ENCODE results near the gene FGFR3. TPM values are rescaled to one million over a fixed set of nuclear protein-coding genes. Genes with fewer than 3 reads are reported as not detected.

Gene FGFR3
- total and polyA plus RNA-seq, 2 experiments from 2014 or later: 0.10 to 0.97 TPM

DNA sequence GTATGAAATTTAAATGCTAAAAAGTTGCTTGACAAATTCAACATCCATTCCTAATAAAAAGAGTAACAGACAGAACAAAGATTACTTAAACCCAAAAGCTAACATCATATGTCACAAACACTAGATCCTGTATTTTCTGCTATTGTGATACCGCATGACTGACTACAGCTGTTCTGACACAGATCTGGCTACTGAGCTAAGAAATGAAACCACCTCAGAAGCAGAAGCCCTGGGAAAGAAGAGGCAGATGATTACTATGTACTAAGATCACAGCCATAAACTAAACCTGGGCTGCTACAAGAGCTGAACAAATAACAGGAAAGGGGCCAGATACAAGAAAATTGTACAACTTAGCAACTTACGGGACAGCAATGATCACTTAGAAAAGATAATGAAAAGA, 53.5 kb downstream of the FGFR3 start:
- WGBS, 2 experiments (ENCODE audit: low coverage in 1 of 2, low lambda C conversion rate in 2 of 2, missing lambda C conversion rate in 2 of 2): 97 to 100% methylated on average over 2 of the region's 2 CpGs
- in situ Hi-C loops (cut with MboI): no loop called here
- peaks cover 91% of the 10 kb centered on the region for H3K79me2 ChIP-seq (ENCODE audit: insufficient read depth)
- peaks cover 16% of the 10 kb centered on the region for H3F3A ChIP-seq (ENCODE audit: insufficient read depth)
- H4K20me1 ChIP-seq (ENCODE audit: insufficient read depth): peaks cover 6% of the 10 kb centered on the region; the same call in 1 of the 2 replicates
- H3K9ac ChIP-seq: no peak overlapping the region
- H3K27ac ChIP-seq: no peak overlapping the region
- H3K9me3 ChIP-seq (ENCODE audit: low read depth): no peaks in the 10 kb centered on the region
- no peak overlapping the region for H3K4me3 ChIP-seq
- peaks cover 17% of the 10 kb centered on the region for H3K4me1 ChIP-seq (ENCODE audit: insufficient read depth)
- H3K27me3 ChIP-seq (replicated peaks; ENCODE audit: insufficient read depth): no peaks in the 10 kb centered on the region
- DNase-seq: no peak
- H3K4me2 ChIP-seq (ENCODE audit: unreplicated experiment): no peak overlapping the region
- no peaks in the 10 kb centered on the region for H3K9me2 ChIP-seq (ENCODE audit: insufficient read depth)
- no peak overlapping the region for H2AFZ ChIP-seq
- TF ChIP-seq EZH2phosphoT487 (IDR thresholded peaks at IDR 0.05; ENCODE audit: insufficient read depth, low read depth): no peak
- no peak for TF ChIP-seq EZH2 (IDR thresholded peaks at IDR 0.05; ENCODE audit: insufficient read depth, poor library complexity, severe bottlenecking)
- H3K36me3 ChIP-seq (ENCODE audit: low read depth): peaks cover 9% of the 10 kb centered on the region; the same call in 1 of the 2 replicates

DNA sequence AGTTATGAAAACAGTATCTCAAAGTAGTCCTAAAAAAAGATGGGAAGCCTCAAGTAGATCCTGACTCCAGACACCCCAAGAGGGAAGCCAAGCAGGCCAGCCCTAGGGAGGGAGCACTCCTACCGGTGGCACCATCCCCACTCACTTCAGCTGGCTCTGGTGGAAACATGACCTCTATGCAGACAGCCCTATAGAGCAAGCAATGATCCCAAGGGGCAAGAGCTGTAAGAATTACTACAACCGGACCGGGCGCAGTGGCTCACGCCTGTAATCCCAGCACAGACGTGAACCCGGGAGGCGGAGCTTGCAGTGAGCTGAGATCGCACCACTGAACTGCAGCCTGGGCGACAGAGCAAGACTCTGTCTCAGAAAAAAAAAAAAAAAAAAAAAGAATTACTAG, 57.2 kb downstream of the FGFR3 start:
- in situ Hi-C loops (cut with MboI): no loop called here
- Histone ChIP-seq H3K9me2 (ENCODE audit: insufficient read depth) (no peaks in the 10 kb centered on the region), H3K27ac (no peak overlapping the region), H3K4me2 (ENCODE audit: unreplicated experiment) (no peak overlapping the region), H3K4me1 (ENCODE audit: insufficient read depth) (no peaks in the 10 kb centered on the region), H3K27me3 (replicated peaks; ENCODE audit: insufficient read depth) (no peaks in the 10 kb centered on the region), H3K4me3 (no peak overlapping the region), H3K9me3 (ENCODE audit: low read depth) (no peaks in the 10 kb centered on the region), H3K9ac (no peak overlapping the region), H3K79me2 (ENCODE audit: insufficient read depth) (peaks cover 97% of the 10 kb centered on the region), H4K20me1 (ENCODE audit: insufficient read depth) (peaks cover 6% of the 10 kb centered on the region; the same call in 1 of the 2 replicates), H3F3A (ENCODE audit: insufficient read depth) (no peaks in the 10 kb centered on the region), H2AFZ (no peak overlapping the region), H3K36me3 (ENCODE audit: low read depth) (peaks cover 9% of the 10 kb centered on the region; the same call in 1 of the 2 replicates)
- no peak for DNase-seq
- TF ChIP-seq EZH2phosphoT487 (IDR thresholded peaks at IDR 0.05; ENCODE audit: insufficient read depth, low read depth) (no peak), EZH2 (IDR thresholded peaks at IDR 0.05; ENCODE audit: insufficient read depth, poor library complexity, severe bottlenecking) (no peak)
- 89% methylated on average over 10 of the region's 10 CpGs for WGBS, 2 experiments (ENCODE audit: low coverage in 1 of 2, low lambda C conversion rate in 2 of 2, missing lambda C conversion rate in 2 of 2)

DNA sequence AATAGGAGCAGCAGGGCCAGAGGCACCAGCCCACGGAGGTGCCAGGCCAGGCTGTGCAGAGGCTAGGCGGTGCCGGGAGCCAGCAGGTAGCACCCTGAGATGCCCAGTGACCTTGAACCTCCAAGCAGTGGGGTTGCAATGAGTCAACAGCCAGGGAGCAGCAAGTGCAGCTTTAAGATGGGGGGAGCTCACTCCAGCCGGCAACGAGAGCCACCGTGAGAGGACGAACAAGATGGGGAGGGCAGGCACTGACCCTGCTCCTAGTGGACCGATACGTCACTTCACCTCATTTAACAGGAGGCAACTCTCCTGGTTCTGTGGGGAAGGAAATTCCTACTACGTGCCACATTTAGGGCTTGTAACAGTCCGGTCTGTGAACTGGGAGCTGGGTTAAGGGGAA, 58.1 kb downstream of the FGFR3 start:
- Histone ChIP-seq H2AFZ (no peak overlapping the region), H3K9me2 (ENCODE audit: insufficient read depth) (no peaks in the 10 kb centered on the region), H3K9me3 (ENCODE audit: low read depth) (no peaks in the 10 kb centered on the region), H3K4me3 (no peak overlapping the region), H3K4me1 (ENCODE audit: insufficient read depth) (no peaks in the 10 kb centered on the region), H3F3A (ENCODE audit: insufficient read depth) (no peaks in the 10 kb centered on the region), H3K79me2 (ENCODE audit: insufficient read depth) (peaks cover 91% of the 10 kb centered on the region), H3K4me2 (ENCODE audit: unreplicated experiment) (no peak overlapping the region), H4K20me1 (ENCODE audit: insufficient read depth) (peaks cover 6% of the 10 kb centered on the region; the same call in 1 of the 2 replicates), H3K36me3 (ENCODE audit: low read depth) (peaks cover 7% of the 10 kb centered on the region; the same call in 1 of the 2 replicates), H3K9ac (no peak overlapping the region), H3K27ac (no peak overlapping the region), H3K27me3 (replicated peaks; ENCODE audit: insufficient read depth) (no peaks in the 10 kb centered on the region)
- DNase-seq: no peak
- TF ChIP-seq EZH2phosphoT487 (IDR thresholded peaks at IDR 0.05; ENCODE audit: insufficient read depth, low read depth) (no peak), EZH2 (IDR thresholded peaks at IDR 0.05; ENCODE audit: insufficient read depth, poor library complexity, severe bottlenecking) (no peak)
- 86 to 93% methylated on average over 11 of the region's 11 CpGs for WGBS, 2 experiments (ENCODE audit: low coverage in 1 of 2, low lambda C conversion rate in 2 of 2, missing lambda C conversion rate in 2 of 2)
- in situ Hi-C loops (cut with MboI): no loop called here

DNA sequence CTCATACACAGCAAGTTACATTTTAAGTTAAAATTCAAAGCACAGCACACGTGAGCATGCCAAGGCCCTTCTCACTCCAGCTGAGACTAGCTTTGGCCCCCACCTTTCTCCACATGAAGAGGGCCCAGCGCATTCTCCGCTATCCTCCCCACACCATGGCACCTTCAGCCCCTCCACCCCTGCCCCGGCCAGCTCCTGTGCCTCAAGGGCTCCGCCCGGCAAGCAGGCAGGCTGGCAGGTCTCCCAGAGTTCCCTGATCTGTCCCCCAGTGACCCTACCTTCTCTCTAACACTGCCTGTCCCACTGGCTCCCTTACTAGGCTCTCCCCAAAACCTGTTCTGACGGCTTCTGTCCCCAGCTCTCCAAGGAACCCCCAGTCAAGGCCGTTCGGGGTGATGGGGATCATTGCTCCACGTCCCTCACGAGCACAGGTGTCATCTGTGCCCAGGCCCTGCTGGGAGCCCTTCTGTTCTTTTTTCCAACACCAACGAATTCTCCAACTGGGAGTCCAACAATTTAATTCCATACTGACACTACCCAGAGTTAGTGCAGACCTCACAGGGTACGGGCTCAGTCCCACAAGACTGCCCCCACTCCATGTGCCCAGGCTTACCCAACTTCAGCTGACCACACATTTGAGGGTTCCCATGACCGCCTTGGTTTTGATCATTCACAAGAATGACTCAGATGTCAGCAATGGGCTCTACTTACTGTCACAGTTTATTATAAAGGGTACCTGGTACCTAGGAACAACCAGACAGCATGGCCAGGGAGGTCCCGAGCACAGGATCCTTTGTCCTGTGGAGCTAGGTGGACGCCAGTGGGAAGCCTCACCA, 58.7 kb downstream of the FGFR3 start:
- in situ Hi-C loops (cut with MboI): no loop called here
- Histone ChIP-seq H3K9me2 (ENCODE audit: insufficient read depth) (no peaks in the 10 kb centered on the region), H3K36me3 (ENCODE audit: low read depth) (0 out of 2 replicates have a peak, but pooled peaks cover under 1% of the 10 kb centered on the region), H3K9me3 (ENCODE audit: low read depth) (no peaks in the 10 kb centered on the region), H4K20me1 (ENCODE audit: insufficient read depth) (peaks cover 6% of the 10 kb centered on the region; the same call in 1 of the 2 replicates), H3F3A (ENCODE audit: insufficient read depth) (no peaks in the 10 kb centered on the region), H3K4me2 (ENCODE audit: unreplicated experiment) (no peak overlapping the region), H3K27me3 (replicated peaks; ENCODE audit: insufficient read depth) (no peaks in the 10 kb centered on the region), H2AFZ (no peak overlapping the region), H3K4me1 (ENCODE audit: insufficient read depth) (no peaks in the 10 kb centered on the region), H3K4me3 (no peak overlapping the region), H3K79me2 (ENCODE audit: insufficient read depth) (peaks cover 87% of the 10 kb centered on the region), H3K9ac (no peak overlapping the region), H3K27ac (no peak overlapping the region)
- TF ChIP-seq EZH2 (IDR thresholded peaks at IDR 0.05; ENCODE audit: insufficient read depth, poor library complexity, severe bottlenecking) (no peak), EZH2phosphoT487 (IDR thresholded peaks at IDR 0.05; ENCODE audit: insufficient read depth, low read depth) (no peak)
- WGBS, 2 experiments (ENCODE audit: low coverage in 1 of 2, low lambda C conversion rate in 2 of 2, missing lambda C conversion rate in 2 of 2): 70 to 75% methylated on average over 16 of the region's 16 CpGs
- peak; percentile 30 for DNase-seq
